Right atrium auricular region (tissue), 2 donors: ENCODE results near the gene TYMS. TPM values are rescaled to one million over a fixed set of nuclear protein-coding genes. Genes with fewer than 3 reads are reported as not detected.
A peak's percentile ranks its signal among the peaks of the same experiment; 100 is the strongest.

Experiments
- DNase-seq: peaks from one replicate; pipeline ENCODE4 v3.0.0-alpha.2; 2019; ENCODE audit warnings: low spot score
- H3K27ac ChIP-seq, 2 donors: fragments of 200-600 bp; sonication (generic); 1 replicate in 1 of 2; 2 replicates in 1 of 2; pipeline ENCODE4 v1.5.1; 2016 to 2019
- H3K27me3 ChIP-seq, 2 donors: fragments of 200-600 bp; sonication (generic); one replicate each; pipeline versions ENCODE4 v1.5.1 to v1.6.0; 2017 to 2019
- H3K36me3 ChIP-seq: fragments of 200-600 bp; sonication (generic); one replicate; pipeline ENCODE4 v1.5.1; 2016
- H3K4me1 ChIP-seq, 2 donors: fragments of 200-600 bp; sonication (generic); one replicate each; pipeline versions ENCODE4 v1.5.1 to v1.6.0; 2017 to 2019
- H3K4me3 ChIP-seq, 2 donors: fragments of 200-600 bp; sonication (generic); 1 replicate in 1 of 2; 2 replicates in 1 of 2; pipeline ENCODE4 v1.5.1; 2017 to 2019; ENCODE audit warnings: mild to moderate bottlenecking in 1 of 2, moderate library complexity in 1 of 2
- H3K9me3 ChIP-seq, 2 donors: fragments of 200-600 bp; sonication (generic); one replicate each; pipeline ENCODE4 v1.5.1; 2019
- CTCF ChIP-seq, 2 donors: fragments of 200-600 bp; sonication (generic); IDR thresholded peaks; one replicate each; pipeline ENCODE4 v1.5.1; 2019; ENCODE audit warnings: antibody characterized with exemption in 2 of 2
- total RNA-seq, 2 donors: library from RNA; depleted of rRNA; stranded (reverse); fragments of >200 nt; gene quantifications; one replicate each; pipeline ENCODE4 v1.1.0, GENCODE V29; 2016

The TYMS gene
- total RNA-seq, 2 donors from 2014 or later, result 0.86 to 0.89 TPM

- H3K4me1 ChIP-seq, result no peaks in the 10 kb centered on the region
- TF ChIP-seq CTCF (IDR thresholded peaks at IDR 0.05), result no peak
- H3K9me3 ChIP-seq, result no peaks in the 10 kb centered on the region
- H3K4me3 ChIP-seq, result no peak overlapping the region
- peaks cover 14% of the 10 kb centered on the region for H3K36me3 ChIP-seq
- no peak for DNase-seq
- H3K27me3 ChIP-seq, result no peaks in the 10 kb centered on the region
- H3K27ac ChIP-seq, result no peak overlapping the region
Observed at GRCh38 chr18:666628-667027, 9.2 kb downstream of the TYMS start.

GRCh38 chr18:668260-668659 lies 10.8 kb downstream of the TYMS start:
- no peak overlapping the region for H3K27ac ChIP-seq
- DNase-seq, result no peak
- no peaks in the 10 kb centered on the region for H3K27me3 ChIP-seq
- peaks cover 14% of the 10 kb centered on the region for H3K36me3 ChIP-seq
- no peaks in the 10 kb centered on the region for H3K4me1 ChIP-seq
- H3K9me3 ChIP-seq, result no peaks in the 10 kb centered on the region
- TF ChIP-seq CTCF (IDR thresholded peaks at IDR 0.05), result no peak
- H3K4me3 ChIP-seq, result no peak overlapping the region

- Histone ChIP-seq H3K36me3 (peaks cover 14% of the 10 kb centered on the region), H3K27ac (no peak overlapping the region), H3K4me1 (no peaks in the 10 kb centered on the region), H3K27me3 (no peaks in the 10 kb centered on the region), H3K9me3 (no peaks in the 10 kb centered on the region), H3K4me3 (no peak overlapping the region)
- TF ChIP-seq CTCF (IDR thresholded peaks at IDR 0.05), result no peak
- no peak for DNase-seq
Observed at GRCh38 chr18:669077-669476, 11.6 kb downstream of the TYMS start.

- no peak overlapping the region for H3K27ac ChIP-seq
- H3K4me3 ChIP-seq, result no peak overlapping the region
- H3K4me1 ChIP-seq, result no peaks in the 10 kb centered on the region
- no peaks in the 10 kb centered on the region for H3K27me3 ChIP-seq
- no peak for TF ChIP-seq CTCF (IDR thresholded peaks at IDR 0.05)
- DNase-seq, result peak; percentile 40
- no peaks in the 10 kb centered on the region for H3K9me3 ChIP-seq
- peaks cover 14% of the 10 kb centered on the region for H3K36me3 ChIP-seq
Observed at GRCh38 chr18:670522-670921, 13.1 kb downstream of the TYMS start.

GRCh38 chr18:671405-671804 lies 14.0 kb downstream of the TYMS start:
- H3K4me3 ChIP-seq, result no peak overlapping the region
- peaks cover 14% of the 10 kb centered on the region for H3K36me3 ChIP-seq
- DNase-seq, result no peak
- H3K4me1 ChIP-seq, result no peaks in the 10 kb centered on the region
- no peaks in the 10 kb centered on the region for H3K9me3 ChIP-seq
- TF ChIP-seq CTCF (IDR thresholded peaks at IDR 0.05), result no peak
- H3K27ac ChIP-seq, result no peak overlapping the region
- H3K27me3 ChIP-seq, result no peaks in the 10 kb centered on the region

- Histone ChIP-seq H3K36me3 (peaks cover 32% of the 10 kb centered on the region), H3K27ac (peak overlapping the region in 1 of 2 donors; percentile 20), H3K27me3 (no peaks in the 10 kb centered on the region), H3K9me3 (no peaks in the 10 kb centered on the region), H3K4me1 (no peaks in the 10 kb centered on the region), H3K4me3 (no peak overlapping the region)
- TF ChIP-seq CTCF (IDR thresholded peaks at IDR 0.05), result no peak
- no peak for DNase-seq
Observed at GRCh38 chr18:673317-673716, 15.9 kb downstream of the TYMS start.
